MM.1S (cell line): Measurements from ENCODE around the gene GIPC3.

ENCODE experiments used
- DNase-seq: peaks from one replicate; pipeline ENCODE4 v3.0.0-alpha.2; 2015
- H2AFZ ChIP-seq: fragments of 300-600 bp; sonication (generic); 2 replicates; pipeline ENCODE4 v1.6.0; 2016; ENCODE audit warnings: antibody characterized with exemption, low read length
- H3F3A ChIP-seq: fragments of 300-600 bp; sonication (generic); 2 replicates; pipeline ENCODE4 v1.6.1; 2016; ENCODE audit warnings: mild to moderate bottlenecking, antibody characterized with exemption, low read length, moderate library complexity, mixed read lengths; ENCODE audit not compliant: insufficient read depth
- H3K27ac ChIP-seq: fragments of 300-600 bp; sonication (generic); 2 replicates; pipeline ENCODE4 v1.5.1; 2016; ENCODE audit warnings: mild to moderate bottlenecking, low read length
- H3K27me3 ChIP-seq: fragments of 300-600 bp; sonication (generic); replicated peaks from 2 replicates; pipeline ENCODE4 v1.6.0; 2016; ENCODE audit warnings: low read length; ENCODE audit not compliant: insufficient read depth
- H3K36me3 ChIP-seq: fragments of 300-600 bp; sonication (generic); replicated peaks from 2 replicates; pipeline ENCODE4 v1.6.1; 2016; ENCODE audit warnings: mild to moderate bottlenecking, low read length, mixed read lengths; ENCODE audit not compliant: insufficient read depth
- H3K4me1 ChIP-seq: fragments of 300-600 bp; sonication (generic); 2 replicates; pipeline ENCODE4 v1.6.1; 2016; ENCODE audit warnings: low read length, mixed read lengths
- H3K4me2 ChIP-seq: fragments of 300-600 bp; sonication (generic); 2 replicates; pipeline ENCODE4 v1.6.0; 2016; ENCODE audit warnings: low read depth, low read length
- H3K4me3 ChIP-seq: fragments of 300-600 bp; sonication (generic); 2 replicates; pipeline ENCODE4 v1.5.1; 2016; ENCODE audit warnings: low read length, mixed read lengths
- H3K79me2 ChIP-seq: fragments of 300-600 bp; sonication (generic); 2 replicates; pipeline ENCODE4 v1.6.1; 2016; ENCODE audit warnings: mixed run types, low read length, mixed read lengths
- H3K9ac ChIP-seq: fragments of 300-600 bp; sonication (generic); 2 replicates; pipeline ENCODE4 v1.6.1; 2016; ENCODE audit warnings: low read length, mixed read lengths
- H3K9me2 ChIP-seq: fragments of 300-600 bp; sonication (generic); replicated peaks from 2 replicates; pipeline ENCODE4 v1.6.1; 2016; ENCODE audit warnings: mild to moderate bottlenecking, low read length, mixed read lengths; ENCODE audit not compliant: insufficient read depth
- H3K9me3 ChIP-seq: fragments of 300-600 bp; sonication (generic); replicated peaks from 2 replicates; pipeline ENCODE4 v1.6.1; 2016; ENCODE audit warnings: mild to moderate bottlenecking, low read length, mixed read lengths; ENCODE audit not compliant: insufficient read depth
- H4K20me1 ChIP-seq: fragments of 300-600 bp; sonication (generic); 2 replicates; pipeline ENCODE4 v1.6.1; 2016; ENCODE audit warnings: mild to moderate bottlenecking, low read length, moderate library complexity, mixed read lengths; ENCODE audit not compliant: insufficient read depth
- EZH2 ChIP-seq: fragments of 300-600 bp; sonication (generic); optimal IDR thresholded peaks from 2 replicates; pipeline ENCODE3; 2017; ENCODE audit warnings: low read depth, mild to moderate bottlenecking, antibody characterized with exemption, low read length, mixed read lengths
- EZH2phosphoT487 ChIP-seq: fragments of 300-600 bp; sonication (generic); IDR thresholded peaks from 2 replicates; pipeline ENCODE4 v1.6.1; 2018; ENCODE audit warnings: antibody characterized with exemption, low read length
- TF ChIP-seq, protein P1 (sequence below): fragments of 300-600 bp; sonication (generic); IDR thresholded peaks from 2 replicates; pipeline ENCODE4 v1.5.1; 2016; ENCODE audit warnings: antibody characterized with exemption, low read length, mixed read lengths

GIPC3 gene

DNA sequence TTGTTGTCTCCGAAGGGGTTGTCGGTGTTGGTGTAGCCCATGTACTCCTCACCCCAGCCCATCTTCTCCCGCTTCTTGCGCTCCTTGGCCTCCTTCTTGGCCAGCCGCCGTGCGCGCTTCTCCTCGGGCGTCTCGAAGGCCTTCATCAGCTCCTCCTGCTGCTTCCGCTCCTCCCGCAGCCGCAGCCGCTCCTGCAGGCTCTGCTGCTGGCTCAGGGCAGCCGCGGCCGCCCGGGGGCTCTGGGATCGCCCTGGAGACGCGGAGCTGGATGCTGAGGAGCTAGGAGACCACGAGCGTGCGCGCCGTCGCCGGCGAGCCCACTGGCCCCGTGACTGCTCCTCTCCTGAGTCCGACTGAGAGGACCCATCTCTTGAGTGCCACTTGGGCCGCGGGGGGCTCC lies 38.4 kb downstream of the GIPC3 start:
- no peak for DNase-seq
- Histone ChIP-seq H3K9me2 (no peaks in the 10 kb centered on the region), H3K4me1 (peaks cover 21% of the 10 kb centered on the region; the same call in 1 of the 2 replicates), H4K20me1 (no peaks in the 10 kb centered on the region), H3K27me3 (no peaks in the 10 kb centered on the region), H3F3A (peaks cover 2% of the 10 kb centered on the region; the same call in 1 of the 2 replicates), H3K4me3 (no peak overlapping the region), H3K4me2 (no peak overlapping the region), H3K36me3 (0 out of 2 replicates have a peak, but pooled peaks cover 2% of the 10 kb centered on the region), H2AFZ (no peak overlapping the region), H3K27ac (no peak overlapping the region), H3K9ac (no peak overlapping the region), H3K9me3 (no peaks in the 10 kb centered on the region), H3K79me2 (peaks cover 39% of the 10 kb centered on the region)
- no peak for TF ChIP-seq EZH2phosphoT487
- no peak for TF ChIP-seq EZH2
- TF ChIP-seq, protein P1, sequence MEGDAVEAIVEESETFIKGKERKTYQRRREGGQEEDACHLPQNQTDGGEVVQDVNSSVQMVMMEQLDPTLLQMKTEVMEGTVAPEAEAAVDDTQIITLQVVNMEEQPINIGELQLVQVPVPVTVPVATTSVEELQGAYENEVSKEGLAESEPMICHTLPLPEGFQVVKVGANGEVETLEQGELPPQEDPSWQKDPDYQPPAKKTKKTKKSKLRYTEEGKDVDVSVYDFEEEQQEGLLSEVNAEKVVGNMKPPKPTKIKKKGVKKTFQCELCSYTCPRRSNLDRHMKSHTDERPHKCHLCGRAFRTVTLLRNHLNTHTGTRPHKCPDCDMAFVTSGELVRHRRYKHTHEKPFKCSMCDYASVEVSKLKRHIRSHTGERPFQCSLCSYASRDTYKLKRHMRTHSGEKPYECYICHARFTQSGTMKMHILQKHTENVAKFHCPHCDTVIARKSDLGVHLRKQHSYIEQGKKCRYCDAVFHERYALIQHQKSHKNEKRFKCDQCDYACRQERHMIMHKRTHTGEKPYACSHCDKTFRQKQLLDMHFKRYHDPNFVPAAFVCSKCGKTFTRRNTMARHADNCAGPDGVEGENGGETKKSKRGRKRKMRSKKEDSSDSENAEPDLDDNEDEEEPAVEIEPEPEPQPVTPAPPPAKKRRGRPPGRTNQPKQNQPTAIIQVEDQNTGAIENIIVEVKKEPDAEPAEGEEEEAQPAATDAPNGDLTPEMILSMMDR: no peak

- H2AFZ ChIP-seq: peak overlapping the region; percentile 73
- H4K20me1 ChIP-seq: no peaks in the 10 kb centered on the region
- no peaks in the 10 kb centered on the region for H3F3A ChIP-seq
- H3K4me3 ChIP-seq: peak overlapping the region; percentile 87
- peaks cover 20% of the 10 kb centered on the region; the same call in 1 of the 2 replicates for H3K4me1 ChIP-seq
- H3K9me2 ChIP-seq: no peaks in the 10 kb centered on the region
- H3K27me3 ChIP-seq: no peaks in the 10 kb centered on the region
- no peak for DNase-seq
- H3K36me3 ChIP-seq: 0 out of 2 replicates have a peak, but pooled peaks cover 2% of the 10 kb centered on the region
- H3K4me2 ChIP-seq: peak overlapping the region; percentile 95
- no peaks in the 10 kb centered on the region for H3K9me3 ChIP-seq
- H3K79me2 ChIP-seq: peaks cover 39% of the 10 kb centered on the region
- H3K27ac ChIP-seq: peak overlapping the region; percentile 81; the same call in 1 of the 2 replicates
- peak overlapping the region; percentile 79 for H3K9ac ChIP-seq
- no peak for TF ChIP-seq EZH2phosphoT487
- TF ChIP-seq, protein P1: no peak
- no peak for TF ChIP-seq EZH2
Observed at GRCh38 chr19:3625996-3626472, 40.8 kb downstream of the GIPC3 start.

DNA sequence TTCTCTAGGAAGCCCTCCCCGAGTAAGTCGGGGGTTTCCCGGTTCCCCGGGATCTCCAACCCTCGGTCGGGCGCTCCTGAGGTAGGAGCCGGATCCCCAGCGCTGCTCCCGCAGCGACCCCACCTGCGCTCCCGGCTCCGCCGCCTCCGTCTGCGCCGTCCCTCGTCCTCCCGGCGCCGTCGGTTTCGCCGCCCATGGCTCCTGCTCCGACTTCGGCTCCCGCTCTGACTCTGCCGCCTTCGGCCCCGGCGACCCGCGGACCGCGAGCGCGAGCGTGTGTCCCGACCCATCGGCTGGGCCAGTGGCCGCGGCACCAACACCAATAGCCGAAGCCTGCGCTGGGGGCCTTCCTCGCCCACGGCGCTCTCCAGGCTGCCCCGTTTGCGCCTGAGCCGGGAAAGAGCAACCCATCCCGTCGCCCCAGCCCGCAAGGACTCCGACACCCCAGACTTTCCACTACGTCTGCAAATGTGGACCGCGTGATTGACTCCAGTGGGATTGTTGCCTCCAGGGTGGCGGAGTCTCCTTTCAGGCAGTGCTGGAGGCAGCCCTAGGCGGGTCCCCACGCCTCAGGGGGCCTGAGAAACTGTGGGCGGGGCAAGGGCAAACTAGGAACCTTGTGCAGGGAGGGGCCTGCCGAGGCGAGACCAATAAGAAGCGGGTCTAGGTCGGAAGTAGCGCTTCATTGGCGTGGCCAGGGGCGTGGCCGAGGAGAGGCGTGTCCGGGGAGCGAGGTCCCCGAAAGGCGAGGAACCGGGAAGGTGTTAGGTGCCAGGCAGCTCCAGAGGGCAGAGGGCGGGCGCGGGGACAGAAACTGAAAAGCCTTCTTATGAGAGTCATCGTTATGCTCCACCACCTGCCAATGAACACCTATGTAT lies 41.4 kb downstream of the GIPC3 start, which contains the start of gene CACTIN:
Gene CACTIN (minus strand): TSS at position 318 of the 878 bp plus-strand sequence. CDS start 28 bp downstream, at position 290.
- H3K9ac ChIP-seq: peak within 1 kb of the TSS; percentile 79
- no peaks in the 10 kb centered on the region for H4K20me1 ChIP-seq
- peak within 1 kb of the TSS; percentile 87 for H3K4me3 ChIP-seq
- H3F3A ChIP-seq: no peaks in the 10 kb centered on the region
- DNase-seq: peak; percentile 100
- TF ChIP-seq EZH2phosphoT487 (no peak), EZH2 (no peak)
- TF ChIP-seq, protein P1: no peak
- peak within 1 kb of the TSS; percentile 95 for H3K4me2 ChIP-seq
- H3K4me1 ChIP-seq: peaks cover 20% of the 10 kb centered on the region; the same call in 1 of the 2 replicates
- no peaks in the 10 kb centered on the region for H3K27me3 ChIP-seq
- H3K27ac ChIP-seq: peak within 1 kb of the TSS; percentile 81
- H3K36me3 ChIP-seq: no peaks in the 10 kb centered on the region
- H3K79me2 ChIP-seq: peaks cover 39% of the 10 kb centered on the region
- no peaks in the 10 kb centered on the region for H3K9me3 ChIP-seq
- peak within 1 kb of the TSS; percentile 73 for H2AFZ ChIP-seq
- no peaks in the 10 kb centered on the region for H3K9me2 ChIP-seq
